Heart right ventricle (tissue), 16 donors: Measurements from ENCODE around the gene UST. TPM values are rescaled to one million over a fixed set of nuclear protein-coding genes. Genes with fewer than 3 reads are reported as not detected.
A peak's percentile ranks its signal among the peaks of the same experiment; 100 is the strongest.
"Not testable (repeated sequence)": the region's sequence is repeated elsewhere in the genome, so short reads cannot be mapped to it uniquely, and the experiment has no call there.

Experiments used
- ATAC-seq, 8 donors: fragments of 200-7000 bp; cut with Tn5 transposase; one replicate each; pipeline ENCODE4 v1.9.1; 2020; ENCODE audit warnings: mild to moderate bottlenecking in 8 of 8, moderate library complexity in 8 of 8, moderate number of reproducible peaks in 1 of 8
- DNase-seq, 2 donors: peaks; one replicate each; pipeline ENCODE4 v3.0.0-alpha.2; 2020
- H3K27ac ChIP-seq, 10 donors: fragments of 200-600 bp; sonication (generic) in 2 of 10; one replicate each; pipeline versions ENCODE4 v1.5.0 to v1.8.0; 2020 to 2022; ENCODE audit warnings: mild to moderate bottlenecking in 3 of 10
- H3K27me3 ChIP-seq, 7 donors: fragments of 200-600 bp; one replicate each; pipeline ENCODE4 v1.8.0; 2021 to 2022; ENCODE audit warnings: mild to moderate bottlenecking in 2 of 7
- H3K36me3 ChIP-seq, 9 donors: fragments of 200-600 bp; sonication (generic) in 1 of 9; one replicate each; pipeline versions ENCODE4 v1.5.0 to v1.8.0; 2020 to 2022; ENCODE audit warnings: mild to moderate bottlenecking in 2 of 9
- H3K4me1 ChIP-seq, 9 donors: fragments of 200-600 bp; sonication (generic) in 1 of 9; one replicate each; pipeline versions ENCODE4 v1.5.0 to v1.8.0; 2020 to 2022; ENCODE audit warnings: mild to moderate bottlenecking in 4 of 9
- H3K4me3 ChIP-seq, 10 donors: fragments of 200-600 bp; sonication (generic) in 2 of 10; one replicate each; pipeline versions ENCODE4 v1.5.0 to v1.8.0; 2020 to 2022; ENCODE audit warnings: mild to moderate bottlenecking in 7 of 10, moderate library complexity in 2 of 10
- H3K9me3 ChIP-seq, 11 donors: fragments of 200-600 bp in 10 of 11; sonication (generic) in 2 of 11; one replicate each; pipeline versions ENCODE4 v1.5.0 to v1.8.0; 2013 to 2022; ENCODE audit warnings: mild to moderate bottlenecking in 2 of 11, control low read depth in 1 of 11, moderate library complexity in 1 of 11
- CTCF ChIP-seq, 9 donors: fragments of 200-600 bp; sonication (generic) in 2 of 9; IDR thresholded peaks; one replicate each; pipeline versions ENCODE4 v1.5.0 to v1.8.0; 2021 to 2022; ENCODE audit warnings: antibody characterized with exemption in 9 of 9, mild to moderate bottlenecking in 5 of 9, moderate library complexity in 1 of 9
- WGBS, 2 donors: extraction: QIAGEN DNeasy Blood & Tissue Kit; methylation state at CpG; one replicate each; pipeline ENCODE4 v1.1.7; 2013; ENCODE audit warnings: inconsistent platforms in 1 of 2; 5-methylcytosine and 5-hydroxymethylcytosine counted together
- intact Hi-C, 10 donors: fragments of 100-400 bp; cut with DNase I; formaldehyde crosslinking; loops; one replicate each; pipeline versions ENCODE4 v1.11.1 to v1.14.2; 2022
- polyA plus RNA-seq, 2 donors: library from polyadenylated mRNA; stranded (reverse); fragments of 200-250 nt; gene quantifications; one replicate each; pipeline ENCODE4 v1.2.3, GENCODE V29; 2013
- total RNA-seq, 10 donors: library from RNA; stranded (reverse); fragmentation: NEBNext Ultra II Directional in 3 of 10; extraction: Animal tissue kit (Norgen Biotek cat#: 25700) in 3 of 10; gene quantifications; one replicate each; pipeline versions ENCODE4 v1.2.1 to v1.2.4, GENCODE V29; 2021 to 2023
- donor health status: Arrhythmogenic right ventricular cardiomyopathy.
- donor health status: ischemic (EF 13 %, LVEDD 7.1; RV severe dilation, severe dysfunction).
- donor health status: healthy with polysubstance abuse.
- donor health status: DM: no; HTN: yes; CAD: no.
- donor health status: DM: no; HTN: no; CAD: no.
- donor health status: ischemic (EF 25% LVEDD 6.9; RV normal size, moderate dysfunction).
- donor health status: ischemic (EF 25% LVEDD 5.7; RV mildly dilated, moderate dysfunction).
- donor health status: healthy.
- donor health status: DM: yes; HTN: yes; CAD: no.
- donor health status: Ischemic cardiomyopathy.
- donor health status: ischemic (EF 35%, LVEDD 5.7; RV mildly dilated, moderate dysfunction).
- donor health status: nonischemic (EF 11% LVEDD 7.7; RV severe dilation, severe dysfunction).
- donor health status: DM: yes; HTN: yes; CAD: no.
- donor health status: PGD.
- donor health status: ischemic (EF 29% LVEDD 5.4; RV normal size, mild dysfunction).
- donor health status: nonischemic (EF 23%, LVEDD 6.1; RV moderate dilation, normal function).

The UST gene
- total and polyA plus RNA-seq, 12 donors: 1.6 to 4.1 (median 2.3) TPM

GRCh38 chr6:149098700-149099276 is 352.0 kb downstream of the UST start:
- Histone ChIP-seq H3K9me3 (peaks cover 0 to 26% (median 16%) of the 10 kb centered on the region in 11 donors), H3K27ac (no peak overlapping the region), H3K4me1 (peaks cover 0 to 17% (median 0%) of the 10 kb centered on the region in 9 donors), H3K36me3 (no peaks in the 10 kb centered on the region), H3K4me3 (no peak overlapping the region), H3K27me3 (peaks cover 0 to 11% (median 0%) of the 10 kb centered on the region in 7 donors)
- ATAC-seq: no peak
- no peak for DNase-seq
- intact Hi-C loops: no loop called here
- TF ChIP-seq CTCF (IDR thresholded peaks at IDR 0.05): no peak
- 90 to 92% methylated on average over 4 of the region's 4 CpGs for WGBS, 2 donors

GRCh38 chr6:149102324-149102723 is 355.5 kb downstream of the UST start:
- H3K9me3 ChIP-seq: peaks cover 0 to 24% (median 16%) of the 10 kb centered on the region in 11 donors
- H3K4me1 ChIP-seq: peaks cover 0 to 2% (median 0%) of the 10 kb centered on the region in 9 donors
- peaks cover 0 to 4% (median 0%) of the 10 kb centered on the region in 7 donors for H3K27me3 ChIP-seq
- ATAC-seq (no peak), DNase-seq (no peak)
- no peak overlapping the region for H3K27ac ChIP-seq
- no peak for TF ChIP-seq CTCF (IDR thresholded peaks at IDR 0.05)
- H3K4me3 ChIP-seq: no peak overlapping the region
- H3K36me3 ChIP-seq: no peaks in the 10 kb centered on the region
- intact Hi-C loops: no loop called here

- Histone ChIP-seq H3K4me1 (peaks cover 0 to 17% (median 0%) of the 10 kb centered on the region in 9 donors), H3K9me3 (peaks cover 0 to 11% (median 4%) of the 10 kb centered on the region in 11 donors)
- H3K4me3 ChIP-seq, intact Hi-C loops, H3K27me3 ChIP-seq, DNase-seq, ATAC-seq, H3K27ac ChIP-seq, H3K36me3 ChIP-seq: not testable (repeated sequence)
- 95 to 98% methylated on average over 3 of the region's 3 CpGs for WGBS, 2 donors
Observed at GRCh38 chr6:149103950-149104349, 357.1 kb downstream of the UST start.

GRCh38 chr6:149107520-149107919 is 360.7 kb downstream of the UST start:
- Histone ChIP-seq H3K4me1 (peaks cover 0 to 17% (median 0%) of the 10 kb centered on the region in 9 donors), H3K9me3 (no peaks in the 10 kb centered on the region), H3K27me3 (peaks cover 0 to 4% (median 0%) of the 10 kb centered on the region in 7 donors), H3K4me3 (no peak overlapping the region), H3K27ac (no peak overlapping the region), H3K36me3 (no peaks in the 10 kb centered on the region)
- DNase-seq (no peak), ATAC-seq (peak in 1 of 8 donors; percentile 40)
- 73 to 76% methylated on average over 5 of the region's 5 CpGs for WGBS, 2 donors
- intact Hi-C loops: no loop called here
- no peak for TF ChIP-seq CTCF (IDR thresholded peaks at IDR 0.05)

GRCh38 chr6:149108038-149108748 is 361.4 kb downstream of the UST start:
- 72 to 77% methylated on average over 5 of the region's 5 CpGs for WGBS, 2 donors
- intact Hi-C loops: no loop called here
- no peaks in the 10 kb centered on the region for H3K36me3 ChIP-seq
- DNase-seq (no peak), ATAC-seq (peak in 4 of 8 donors; percentile 42 to 65 (median 53))
- no peak for TF ChIP-seq CTCF (IDR thresholded peaks at IDR 0.05)
- peaks cover 0 to 4% (median 0%) of the 10 kb centered on the region in 7 donors for H3K27me3 ChIP-seq
- peaks cover 0 to 17% (median 0%) of the 10 kb centered on the region in 9 donors for H3K4me1 ChIP-seq
- peak overlapping the region in 2 of 10 donors; percentile 5 to 18 for H3K27ac ChIP-seq
- H3K9me3 ChIP-seq: peaks cover 0 to 4% (median 0%) of the 10 kb centered on the region in 11 donors
- no peak overlapping the region for H3K4me3 ChIP-seq
